ENCODE measurements around the gene STK35.

The STK35 gene

DNA sequence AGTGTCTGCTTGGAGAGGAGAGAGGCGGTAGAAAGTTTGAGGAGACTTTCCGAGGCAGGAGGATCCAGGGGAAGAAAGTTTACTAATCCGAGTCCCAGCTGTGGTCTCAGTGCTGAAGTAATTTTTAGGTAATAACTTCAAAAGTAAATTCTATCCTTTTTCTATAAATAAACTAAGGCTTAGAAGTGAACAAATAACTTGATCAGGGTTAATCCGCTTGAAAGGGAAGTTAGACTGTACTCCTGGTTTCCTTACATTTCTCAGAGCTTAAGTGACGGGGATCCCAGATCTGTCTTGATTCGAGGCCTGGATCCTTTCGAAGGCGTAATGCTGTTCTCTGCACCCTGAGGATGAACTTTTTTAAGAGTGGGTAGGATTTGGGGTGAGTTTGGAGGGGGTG is 2.6 kb downstream of the STK35 start:
- DNase-seq (ENCODE audit: low read depth): no peak

DNA sequence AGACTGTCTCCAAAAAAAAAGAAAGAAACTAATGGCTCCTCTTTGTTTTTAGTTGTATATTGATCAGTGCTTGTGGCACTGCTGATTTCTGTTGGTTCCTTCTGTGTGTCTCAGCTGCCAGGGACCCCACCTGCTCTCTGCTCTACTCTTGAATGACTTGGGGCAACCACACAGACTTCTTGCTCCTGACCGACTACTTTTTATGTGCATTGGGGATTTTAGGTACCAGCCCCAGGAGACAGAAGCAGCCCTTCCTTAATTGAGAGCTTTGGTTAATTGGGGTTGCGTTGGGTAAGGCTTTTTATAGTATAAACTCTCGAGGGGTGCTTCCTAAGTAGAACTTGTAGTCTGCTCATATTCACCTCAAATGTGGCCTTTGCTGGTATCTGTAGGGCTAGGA is 6.9 kb downstream of the STK35 start:
- DNase-seq (ENCODE audit: low read depth): no peak

- DNase-seq (ENCODE audit: low read depth): peak; percentile 44
These were observed 7.4 kb downstream of the STK35 start for GRCh38 chr20:2108987-2109386.

DNA sequence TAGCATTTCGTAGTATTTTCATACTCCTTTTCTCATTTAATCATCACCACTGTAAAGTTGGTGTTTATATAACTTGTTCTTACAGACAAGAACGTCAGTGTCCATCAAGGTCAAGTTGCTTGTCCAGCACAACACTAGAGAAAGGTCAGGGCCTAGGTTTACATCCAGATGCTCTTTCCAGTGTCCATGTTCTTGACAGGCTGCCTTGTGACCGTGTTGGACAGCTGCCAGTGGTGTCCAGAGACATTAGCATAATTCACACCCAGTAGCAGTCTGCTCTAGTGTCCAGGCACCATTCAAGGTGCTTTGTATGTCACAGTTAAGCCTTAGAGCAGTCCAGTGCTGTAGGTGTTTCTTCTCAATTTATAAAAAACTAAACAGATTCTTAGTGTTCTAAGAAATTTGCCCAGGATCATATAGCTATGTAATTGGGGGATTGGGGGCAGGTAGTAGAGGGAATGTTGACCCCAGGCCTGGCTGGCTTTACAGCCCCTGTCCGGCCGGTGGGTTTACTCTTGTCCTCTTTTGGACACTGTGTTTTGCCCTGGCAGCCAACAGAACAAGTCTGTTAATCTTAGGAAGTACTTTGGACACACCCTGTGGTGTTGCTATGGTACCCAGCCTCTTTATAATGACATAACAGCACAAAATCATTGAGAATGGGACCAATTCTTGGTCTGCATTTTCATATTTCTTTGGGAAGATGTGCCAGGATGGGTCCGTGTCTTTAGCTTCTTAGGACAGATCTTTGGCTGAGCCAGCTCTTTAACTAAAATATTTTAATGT is 8.0 kb downstream of the STK35 start:
- no peak for DNase-seq (ENCODE audit: low read depth)

GRCh38 chr20:2112910-2113309 is 11.3 kb downstream of the STK35 start:
- no peak for DNase-seq (ENCODE audit: low read depth)

GRCh38 chr20:2114127-2114959 is 12.7 kb downstream of the STK35 start:
- no peak for DNase-seq (ENCODE audit: low read depth)

GRCh38 chr20:2114990-2115681 is 13.5 kb downstream of the STK35 start:
- no peak for DNase-seq (ENCODE audit: low read depth)

DNA sequence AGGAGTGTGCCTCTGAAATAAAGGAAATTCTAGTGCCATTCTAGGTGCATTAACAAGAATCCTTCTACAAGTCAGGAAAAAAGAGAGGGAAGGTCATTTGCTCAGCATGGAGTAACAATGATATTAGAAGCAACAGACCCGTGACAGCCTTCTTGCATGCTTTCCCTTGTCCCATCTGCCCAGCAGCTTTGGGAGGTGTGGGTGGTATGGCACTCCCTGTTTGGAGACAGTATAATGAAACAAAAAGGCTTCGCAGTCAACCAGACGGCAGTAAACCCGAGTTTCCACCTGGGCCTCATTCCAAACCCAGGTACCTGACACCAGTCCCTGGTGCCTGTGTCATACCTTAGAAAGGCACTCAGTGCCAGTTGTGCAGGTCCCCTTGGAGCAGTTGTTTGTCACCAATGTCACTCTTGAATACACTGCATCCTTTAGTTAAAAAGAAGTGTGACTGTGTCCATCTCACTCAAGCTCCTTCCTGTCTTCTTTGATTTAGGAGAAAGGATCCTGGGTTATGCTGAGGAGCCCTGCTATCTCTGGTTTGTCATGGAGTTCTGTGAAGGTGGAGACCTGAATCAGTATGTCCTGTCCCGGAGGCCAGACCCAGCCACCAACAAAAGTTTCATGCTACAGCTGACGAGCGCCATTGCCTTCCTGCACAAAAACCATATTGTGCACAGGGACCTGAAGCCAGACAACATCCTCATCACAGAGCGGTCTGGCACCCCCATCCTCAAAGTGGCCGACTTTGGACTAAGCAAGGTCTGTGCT is 14.7 kb downstream of the STK35 start:
- DNase-seq (ENCODE audit: low read depth): no peak

DNA sequence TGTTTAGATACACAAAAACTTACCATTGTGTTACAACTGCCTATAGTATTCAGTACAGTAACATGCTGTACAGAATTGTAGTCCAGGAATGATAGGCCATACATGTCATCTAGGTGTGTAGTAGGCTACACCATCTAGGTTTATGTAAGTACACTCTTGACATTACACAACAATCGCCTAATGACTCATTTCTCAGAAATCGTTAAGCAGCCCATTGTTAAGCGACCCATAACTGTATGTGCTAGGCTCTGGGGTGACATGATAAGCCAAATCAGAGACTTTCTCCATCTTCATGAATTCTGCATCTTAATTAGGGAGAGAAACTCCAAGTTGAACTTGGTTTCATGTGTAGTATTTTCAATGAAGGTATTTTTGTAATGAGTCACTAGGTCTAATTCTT is 17.2 kb downstream of the STK35 start:
- DNase-seq (ENCODE audit: low read depth): no peak

- DNase-seq (ENCODE audit: low read depth): no peak
These were observed 21.3 kb downstream of the STK35 start for GRCh38 chr20:2122936-2123335.

DNA sequence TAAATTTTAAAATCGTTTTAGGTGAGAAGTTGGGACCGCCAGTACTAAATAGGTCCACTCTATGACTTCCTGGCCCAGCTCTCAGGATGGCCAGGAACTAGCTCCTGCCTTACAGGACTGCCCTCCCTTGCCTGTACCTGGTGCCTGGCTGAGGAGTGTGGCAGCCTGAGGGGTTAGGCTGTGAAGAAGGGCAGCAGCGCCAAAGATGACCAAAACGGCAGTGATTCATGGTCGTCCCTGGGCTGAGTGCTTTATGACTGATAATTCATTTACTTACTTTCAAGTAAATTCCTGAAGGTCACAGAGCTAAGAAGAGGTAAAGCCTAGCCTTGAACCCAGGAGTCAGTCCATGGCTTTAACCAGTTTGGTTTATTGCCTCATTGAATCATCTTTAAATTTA is 22.1 kb downstream of the STK35 start:
- DNase-seq (ENCODE audit: low read depth): no peak

DNA sequence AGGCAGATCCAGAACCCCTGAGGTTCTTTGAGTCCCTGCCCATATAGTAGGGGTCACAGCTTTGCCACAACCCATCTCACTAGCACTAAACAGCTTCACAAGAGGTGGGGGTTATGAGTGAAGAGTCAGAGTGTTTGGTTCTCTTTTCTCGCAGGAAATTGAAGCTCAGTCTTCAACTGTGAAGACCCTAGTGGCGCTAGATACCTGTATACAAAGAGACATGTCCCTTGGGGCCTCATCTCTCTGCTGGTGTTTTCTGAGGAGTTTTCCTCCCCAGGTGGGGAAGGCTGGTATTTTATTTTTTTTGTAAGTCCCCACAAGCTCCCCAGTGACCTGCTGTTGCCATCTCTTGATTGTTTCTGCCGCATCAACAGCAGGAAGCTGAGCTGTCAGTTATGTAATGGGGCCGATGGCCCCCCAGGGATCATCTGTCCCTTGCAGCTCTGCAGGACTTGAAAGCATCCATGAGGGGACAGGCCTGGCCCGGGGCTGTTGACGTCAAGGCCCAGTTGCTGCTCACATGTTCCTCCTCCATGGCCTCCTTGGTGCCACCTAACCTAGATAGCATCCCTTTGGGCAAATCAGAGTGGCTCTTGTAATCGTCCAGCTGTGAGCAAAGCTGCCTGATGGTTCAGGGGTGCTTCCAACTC is 23.1 kb downstream of the STK35 start:
- no peak for DNase-seq (ENCODE audit: low read depth)

- DNase-seq (ENCODE audit: low read depth): no peak
These were observed 24.0 kb downstream of the STK35 start for GRCh38 chr20:2125474-2126112.

GRCh38 chr20:2127238-2127637 is 25.6 kb downstream of the STK35 start:
- no peak for DNase-seq (ENCODE audit: low read depth)

GRCh38 chr20:2128542-2128941 is 26.9 kb downstream of the STK35 start:
- DNase-seq (ENCODE audit: low read depth): no peak

DNA sequence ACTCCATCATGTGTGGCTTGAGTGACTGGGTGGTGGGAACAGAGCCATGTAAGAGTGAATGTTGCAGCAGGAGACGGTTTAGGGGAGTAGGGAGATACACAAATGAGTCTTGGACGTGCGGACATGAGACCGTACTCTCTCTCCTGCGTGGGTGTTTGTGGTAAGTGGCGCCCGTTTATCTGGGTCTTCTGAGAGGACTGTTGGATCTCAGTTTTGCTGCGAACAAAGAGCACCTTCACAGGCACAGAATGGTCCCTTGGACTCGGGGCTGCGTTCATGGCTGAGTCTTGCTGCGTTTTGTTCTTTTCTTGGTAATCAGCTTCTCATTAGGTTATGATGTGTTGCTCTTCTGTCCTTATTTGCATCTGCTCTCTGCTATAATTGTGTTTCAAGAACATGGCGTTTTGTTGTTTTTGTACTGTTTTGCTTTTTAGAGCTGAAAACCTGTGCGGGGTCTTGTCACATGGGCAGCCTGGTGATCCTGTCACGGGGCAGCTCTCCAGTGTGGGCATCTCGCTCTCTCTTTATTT is 28.5 kb downstream of the STK35 start:
- DNase-seq (ENCODE audit: low read depth): no peak

- DNase-seq (ENCODE audit: low read depth): no peak
These were observed 29.1 kb downstream of the STK35 start for GRCh38 chr20:2130683-2131082.

GRCh38 chr20:2131366-2131765 is 29.7 kb downstream of the STK35 start:
- DNase-seq (ENCODE audit: low read depth): no peak

DNA sequence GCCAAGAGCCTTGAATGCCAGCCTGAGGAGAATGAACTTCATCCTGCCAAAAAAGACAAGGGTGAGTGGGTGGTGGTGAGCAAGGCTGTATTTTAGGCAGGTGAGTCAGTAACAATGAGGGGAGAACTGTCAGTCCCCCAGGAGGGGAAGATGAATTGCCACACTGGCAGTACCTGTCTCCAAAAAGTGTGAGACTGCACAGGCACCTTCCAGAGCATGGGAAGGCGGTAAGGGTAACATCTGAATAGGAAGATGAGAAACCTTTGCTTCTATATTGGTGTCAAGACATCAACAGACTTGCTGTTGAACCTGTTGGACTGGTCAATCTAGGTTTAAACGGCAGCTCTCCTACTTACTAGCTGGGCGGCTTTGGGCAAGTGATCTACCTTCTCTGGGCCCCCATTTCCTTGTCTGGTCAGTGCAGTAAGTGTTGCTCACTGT is 30.9 kb downstream of the STK35 start:
- DNase-seq (ENCODE audit: low read depth): no peak

DNA sequence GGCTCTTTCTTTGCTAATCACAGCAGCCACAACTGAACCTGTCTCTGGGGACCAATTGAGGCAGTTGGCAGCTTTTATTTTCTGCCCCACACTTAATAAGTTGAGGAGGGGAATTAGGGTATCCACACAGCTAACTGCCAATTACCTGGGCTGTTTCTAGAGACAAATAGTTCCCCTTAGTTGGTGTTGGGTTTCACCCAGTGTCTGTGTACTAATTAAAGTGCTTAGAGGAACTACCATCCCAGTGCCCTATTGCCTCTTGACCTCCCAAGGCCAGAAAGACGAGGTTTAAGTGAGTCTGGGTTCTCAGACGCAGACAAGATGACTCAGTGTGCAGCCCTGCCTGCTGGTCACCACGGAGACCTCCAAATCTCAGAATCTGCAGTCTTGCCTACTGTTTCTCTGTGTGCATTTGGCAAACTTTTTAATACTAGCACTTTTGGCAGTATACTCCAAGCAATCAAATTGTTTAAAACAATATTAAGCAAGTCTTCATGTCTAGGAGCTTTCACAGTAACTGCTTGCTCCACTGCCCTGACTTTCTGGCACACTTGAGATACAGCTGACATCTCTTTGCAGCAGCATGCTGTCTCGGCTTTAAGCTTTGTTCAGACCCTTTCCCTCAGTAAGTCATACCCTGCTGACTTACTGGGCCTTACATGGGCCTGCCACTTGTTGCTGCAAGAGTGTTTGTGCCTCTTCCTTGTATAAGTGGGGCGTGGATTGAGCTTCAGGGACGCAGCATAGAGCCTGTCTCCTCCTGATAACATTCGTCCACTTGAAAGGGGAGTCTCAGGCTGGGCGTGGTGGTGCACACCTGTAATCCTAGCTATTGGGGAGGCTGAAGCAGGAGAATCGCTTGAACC is 31.9 kb downstream of the STK35 start:
- peak; percentile 83 for DNase-seq (ENCODE audit: low read depth)

Measured in GM04503 (cell line).